GM12801 (cell line): ENCODE results near the gene NDUFA13.

Experiments used
- TF ChIP-seq, protein P1 (sequence below): IDR thresholded peaks from one replicate; pipeline ENCODE4 v1.5.1; 2011; ENCODE audit warnings: control low read depth; ENCODE audit not compliant: insufficient read length; ENCODE audit errors: extremely low read depth

NDUFA13 gene

DNA sequence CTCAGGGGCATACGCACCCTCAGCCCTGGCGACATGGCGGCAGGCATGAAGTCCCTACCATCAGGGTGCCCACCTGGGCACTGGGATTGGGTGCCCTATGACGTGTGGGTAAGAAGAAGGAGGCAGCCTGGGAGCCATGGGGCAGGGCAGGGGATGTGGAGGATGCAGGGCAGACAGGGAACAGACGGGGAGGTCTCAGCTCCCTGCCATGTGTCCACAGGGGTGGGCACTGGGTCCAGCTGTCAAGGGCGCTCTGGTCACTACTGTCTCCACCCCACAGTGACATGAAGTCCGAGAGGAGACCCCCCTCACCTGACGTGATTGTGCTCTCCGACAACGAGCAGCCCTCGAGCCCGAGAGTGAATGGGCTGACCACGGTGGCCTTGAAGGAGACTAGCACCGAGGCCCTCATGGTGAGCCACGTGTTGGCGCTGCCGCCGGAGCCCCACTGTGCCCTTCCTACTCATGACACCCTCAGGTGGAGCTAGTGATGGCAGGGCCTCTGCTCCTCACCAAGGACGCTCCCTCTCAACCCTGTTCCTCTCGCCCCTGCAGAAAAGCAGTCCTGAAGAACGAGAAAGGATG lies 23.9 kb upstream of the NDUFA13 start:
- TF ChIP-seq, protein P1, sequence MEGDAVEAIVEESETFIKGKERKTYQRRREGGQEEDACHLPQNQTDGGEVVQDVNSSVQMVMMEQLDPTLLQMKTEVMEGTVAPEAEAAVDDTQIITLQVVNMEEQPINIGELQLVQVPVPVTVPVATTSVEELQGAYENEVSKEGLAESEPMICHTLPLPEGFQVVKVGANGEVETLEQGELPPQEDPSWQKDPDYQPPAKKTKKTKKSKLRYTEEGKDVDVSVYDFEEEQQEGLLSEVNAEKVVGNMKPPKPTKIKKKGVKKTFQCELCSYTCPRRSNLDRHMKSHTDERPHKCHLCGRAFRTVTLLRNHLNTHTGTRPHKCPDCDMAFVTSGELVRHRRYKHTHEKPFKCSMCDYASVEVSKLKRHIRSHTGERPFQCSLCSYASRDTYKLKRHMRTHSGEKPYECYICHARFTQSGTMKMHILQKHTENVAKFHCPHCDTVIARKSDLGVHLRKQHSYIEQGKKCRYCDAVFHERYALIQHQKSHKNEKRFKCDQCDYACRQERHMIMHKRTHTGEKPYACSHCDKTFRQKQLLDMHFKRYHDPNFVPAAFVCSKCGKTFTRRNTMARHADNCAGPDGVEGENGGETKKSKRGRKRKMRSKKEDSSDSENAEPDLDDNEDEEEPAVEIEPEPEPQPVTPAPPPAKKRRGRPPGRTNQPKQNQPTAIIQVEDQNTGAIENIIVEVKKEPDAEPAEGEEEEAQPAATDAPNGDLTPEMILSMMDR: no peak

DNA sequence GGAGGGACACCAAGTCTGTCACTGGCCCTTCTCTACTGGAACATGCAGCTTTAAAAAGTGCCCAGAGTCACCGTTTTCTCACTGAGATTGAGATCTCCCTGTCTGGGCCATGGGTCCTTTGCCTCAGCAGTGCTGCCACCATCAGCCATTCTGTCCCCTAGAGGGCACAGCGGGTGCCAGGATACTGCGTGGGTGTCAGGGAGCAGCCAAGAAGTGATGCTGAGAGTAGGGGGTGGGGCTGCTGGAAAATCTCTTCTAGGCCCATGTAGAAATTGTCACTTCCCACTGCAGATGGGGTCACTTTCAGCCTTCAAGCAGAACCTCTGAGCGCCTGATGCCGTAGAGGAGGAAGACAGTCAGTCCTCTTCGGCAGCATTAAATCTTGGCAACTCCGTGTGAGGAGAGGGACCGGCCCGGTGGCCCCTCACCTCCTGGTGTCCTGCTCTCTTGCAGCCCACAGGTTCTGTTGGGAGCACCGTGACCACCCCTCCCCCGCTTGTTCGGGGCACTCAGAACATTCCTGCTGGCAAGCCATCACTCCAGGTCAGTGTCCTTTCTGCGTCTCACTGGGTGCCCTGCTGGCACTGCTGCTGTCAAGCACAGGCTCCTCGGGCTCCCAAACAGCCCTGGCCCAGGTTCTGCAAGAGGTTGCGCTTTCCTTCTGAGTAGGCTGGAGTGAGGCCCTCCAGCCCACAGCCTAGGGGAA lies 22.0 kb upstream of the NDUFA13 start:
- TF ChIP-seq, protein P1: no peak

DNA sequence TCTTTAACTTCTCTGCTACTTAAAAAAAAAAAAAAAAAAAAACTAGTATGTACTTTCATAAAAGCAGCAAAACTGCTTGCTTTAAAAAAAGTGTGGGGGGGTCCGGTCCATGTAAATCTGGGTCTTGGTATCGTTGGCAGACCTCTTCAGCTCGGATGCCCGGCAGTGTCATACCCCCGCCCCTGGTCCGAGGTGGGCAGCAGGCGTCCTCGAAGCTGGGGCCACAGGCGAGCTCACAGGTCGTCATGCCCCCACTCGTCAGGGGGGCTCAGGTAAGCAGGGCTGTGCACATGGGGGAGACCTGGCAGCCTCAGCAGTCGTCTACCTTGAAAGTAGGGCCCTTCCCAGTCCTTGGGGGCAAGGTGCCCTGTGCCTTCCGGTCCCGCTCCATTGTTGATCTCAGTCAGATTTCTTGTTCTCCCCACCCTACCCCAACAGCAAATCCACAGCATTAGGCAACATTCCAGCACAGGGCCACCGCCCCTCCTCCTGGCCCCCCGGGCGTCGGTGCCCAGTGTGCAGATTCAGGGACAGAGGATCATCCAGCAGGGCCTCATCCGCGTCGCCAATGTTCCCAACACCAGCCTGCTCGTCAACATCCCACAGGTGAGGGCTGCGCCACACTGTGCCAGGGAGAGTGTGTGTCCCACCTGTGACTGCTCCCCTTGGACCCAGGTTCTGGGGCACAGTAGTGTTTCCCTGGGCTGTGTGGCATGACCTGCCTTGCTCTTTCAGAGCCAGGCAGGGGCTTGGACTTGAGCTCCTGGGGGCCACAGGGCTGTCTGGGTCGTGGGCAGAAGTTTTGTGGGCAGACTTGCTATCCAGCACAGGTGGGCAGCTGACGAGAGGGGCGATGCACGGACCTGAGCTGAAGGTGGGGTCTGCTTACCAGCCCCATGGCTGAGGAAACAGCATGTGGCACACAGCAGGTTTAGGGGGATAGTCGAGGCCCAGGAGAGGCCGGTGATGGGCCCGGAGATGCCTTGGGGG lies 20.1 kb upstream of the NDUFA13 start:
- TF ChIP-seq, protein P1: no peak

DNA sequence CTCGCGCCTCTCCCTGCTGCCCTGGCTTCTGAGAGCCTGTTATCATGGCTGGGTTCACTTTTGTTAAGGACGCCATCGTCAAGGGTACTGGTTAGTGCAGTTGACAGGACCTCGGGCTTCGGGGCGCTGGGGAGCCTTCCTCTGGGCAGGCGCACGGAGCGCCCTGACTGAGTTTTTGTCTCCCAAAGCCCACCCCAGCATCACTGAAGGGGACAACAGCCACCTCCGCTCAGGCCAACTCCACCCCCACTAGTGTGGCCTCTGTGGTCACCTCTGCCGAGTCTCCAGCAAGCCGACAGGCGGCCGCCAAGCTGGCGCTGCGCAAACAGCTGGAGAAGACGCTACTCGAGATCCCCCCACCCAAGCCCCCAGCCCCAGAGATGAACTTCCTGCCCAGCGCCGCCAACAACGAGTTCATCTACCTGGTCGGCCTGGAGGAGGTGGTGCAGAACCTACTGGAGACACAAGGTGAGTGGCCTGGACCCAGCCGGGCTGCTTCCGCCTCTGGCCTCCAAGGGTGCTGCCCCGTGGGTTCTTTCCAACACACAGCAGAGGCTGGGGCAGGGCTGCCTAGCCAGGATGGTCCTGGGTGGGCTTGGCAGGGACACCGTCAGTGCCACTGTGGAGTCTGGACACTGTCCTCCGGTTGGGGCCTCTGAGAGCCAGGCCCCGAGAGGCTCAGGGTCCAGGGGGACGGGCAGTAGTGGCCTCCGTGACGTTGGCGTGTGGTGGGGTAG lies 17.6 kb upstream of the NDUFA13 start:
- TF ChIP-seq, protein P1: no peak

DNA sequence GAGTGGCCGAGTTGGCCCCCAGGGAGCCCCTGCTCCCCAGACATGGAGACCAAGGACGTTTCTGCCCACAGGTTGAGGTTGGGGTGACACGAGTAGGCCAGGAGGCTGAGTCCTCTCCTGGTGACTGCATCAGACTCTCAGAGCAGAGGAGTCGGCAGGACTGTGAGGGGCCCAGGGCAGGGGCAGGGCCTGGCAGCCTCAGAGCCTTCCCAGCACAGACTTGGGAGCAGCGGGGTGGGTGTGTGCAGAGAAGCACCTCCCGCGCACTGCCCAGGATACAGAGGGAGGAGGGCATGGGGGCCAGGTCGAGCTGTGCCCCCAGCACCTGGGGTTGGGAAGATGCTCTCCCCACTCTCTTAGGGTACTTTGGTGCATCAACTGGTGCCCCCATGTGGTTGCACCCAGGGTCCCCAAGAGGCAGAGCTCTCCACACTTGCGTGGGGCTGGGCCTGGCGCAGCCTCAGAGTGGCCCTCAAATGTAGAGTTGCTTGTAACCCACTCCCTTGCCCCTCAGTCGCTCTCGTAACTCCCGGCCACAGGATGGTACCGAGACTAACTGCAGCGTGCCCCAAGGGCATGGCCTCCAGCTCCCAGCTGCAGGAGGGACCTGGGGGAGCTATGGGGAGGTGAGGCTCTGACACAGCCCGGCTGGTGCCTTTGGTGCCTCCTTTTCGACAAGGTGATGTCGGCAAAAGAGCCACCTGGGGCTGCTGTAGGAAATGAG lies 16.6 kb upstream of the NDUFA13 start:
- TF ChIP-seq, protein P1: no peak

DNA sequence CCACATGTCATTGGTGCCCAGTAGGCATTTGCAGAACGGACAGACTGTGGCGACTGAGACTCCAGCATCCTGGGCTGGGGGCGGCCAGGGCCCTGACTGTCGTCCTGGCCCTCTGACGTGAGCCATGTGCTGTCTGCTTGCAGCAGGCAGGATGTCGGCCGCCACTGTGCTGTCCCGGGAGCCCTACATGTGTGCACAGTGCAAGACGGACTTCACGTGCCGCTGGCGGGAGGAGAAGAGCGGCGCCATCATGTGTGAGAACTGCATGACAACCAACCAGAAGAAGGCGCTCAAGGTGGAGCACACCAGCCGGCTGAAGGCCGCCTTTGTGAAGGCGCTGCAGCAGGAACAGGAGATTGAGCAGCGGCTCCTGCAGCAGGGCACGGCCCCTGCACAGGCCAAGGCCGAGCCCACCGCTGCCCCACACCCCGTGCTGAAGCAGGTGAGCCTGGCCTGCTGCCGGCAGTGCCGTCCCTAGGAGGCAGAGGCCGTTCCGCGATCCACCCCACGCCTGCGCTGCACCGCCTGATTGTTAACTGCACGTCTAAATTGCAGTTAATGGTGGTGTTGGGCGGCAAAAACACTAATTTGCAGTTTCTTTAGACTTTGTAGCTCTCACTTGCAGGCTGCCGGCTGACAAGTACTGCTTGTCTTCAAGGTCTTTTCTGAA lies 14.9 kb upstream of the NDUFA13 start:
- TF ChIP-seq, protein P1: no peak
